Skeletal muscle satellite cell (primary cell): ENCODE measurements around the gene ACP7.
"Not testable (repeated sequence)": the region's sequence is repeated elsewhere in the genome, so short reads cannot be mapped to it uniquely, and the experiment has no call there.

Experiments used
- H3K27me3 ChIP-seq: 2 replicates; pipeline ENCODE4 v1.7.0; 2013; ENCODE audit warnings: low read length; ENCODE audit not compliant: control insufficient read depth, insufficient read depth
- H3K36me3 ChIP-seq: 2 replicates; pipeline ENCODE4 v1.7.0; 2013; ENCODE audit warnings: mild to moderate bottlenecking, control low read depth, low read length; ENCODE audit not compliant: insufficient read depth
- H3K4me1 ChIP-seq: 2 replicates; pipeline ENCODE4 v1.7.0; 2013; ENCODE audit warnings: low read length; ENCODE audit not compliant: control insufficient read depth, insufficient read depth
- H3K4me2 ChIP-seq: 2 replicates; pipeline ENCODE4 v1.7.0; 2013; ENCODE audit warnings: mild to moderate bottlenecking, low read length
- H3K4me3 ChIP-seq: 2 replicates; pipeline ENCODE4 v1.7.0; 2013; ENCODE audit warnings: low read length
- H3K9ac ChIP-seq: 2 replicates; pipeline ENCODE4 v1.7.0; 2013; ENCODE audit warnings: mild to moderate bottlenecking, low read depth, low read length, moderate library complexity
- H3K9me3 ChIP-seq: replicated peaks from 2 replicates; pipeline ENCODE4 v1.7.0; 2013; ENCODE audit warnings: mild to moderate bottlenecking, control low read depth, low read length

Gene ACP7

DNA sequence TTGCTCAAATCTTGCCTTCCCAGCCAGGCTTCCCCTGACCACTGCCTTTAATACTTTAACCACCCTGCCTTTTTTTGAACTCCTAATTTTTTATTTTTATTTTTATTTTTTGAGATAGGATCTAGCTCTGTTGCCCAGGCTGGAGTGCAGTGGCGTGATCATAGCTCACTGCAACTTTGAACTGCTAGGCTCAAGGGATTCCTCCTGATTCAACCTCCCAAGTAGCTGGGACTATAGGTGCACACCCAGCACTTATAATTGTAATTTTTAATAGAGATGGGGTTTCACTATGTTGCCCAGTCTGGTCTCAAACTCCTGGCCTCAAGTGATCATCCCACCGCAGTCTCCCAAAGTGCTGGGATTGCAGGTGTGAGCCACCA lies 30.1 kb upstream of the ACP7 start:
- H3K4me2 ChIP-seq = no peak overlapping the region
- H3K4me1 ChIP-seq = no peaks in the 10 kb centered on the region
- H3K9me3 ChIP-seq = no peaks in the 10 kb centered on the region
- H3K36me3 ChIP-seq = no peaks in the 10 kb centered on the region
- no peak overlapping the region for H3K4me3 ChIP-seq
- H3K27me3 ChIP-seq = peaks cover 9% of the 10 kb centered on the region
- no peak overlapping the region for H3K9ac ChIP-seq

- Histone ChIP-seq H3K4me3 (no peak overlapping the region), H3K9ac (no peak overlapping the region), H3K4me2 (no peak overlapping the region), H3K27me3 (peaks cover 11% of the 10 kb centered on the region), H3K9me3 (no peaks in the 10 kb centered on the region), H3K4me1 (no peaks in the 10 kb centered on the region), H3K36me3 (no peaks in the 10 kb centered on the region)
Observed at GRCh38 chr19:39057615-39058014, 26.6 kb upstream of the ACP7 start.

DNA sequence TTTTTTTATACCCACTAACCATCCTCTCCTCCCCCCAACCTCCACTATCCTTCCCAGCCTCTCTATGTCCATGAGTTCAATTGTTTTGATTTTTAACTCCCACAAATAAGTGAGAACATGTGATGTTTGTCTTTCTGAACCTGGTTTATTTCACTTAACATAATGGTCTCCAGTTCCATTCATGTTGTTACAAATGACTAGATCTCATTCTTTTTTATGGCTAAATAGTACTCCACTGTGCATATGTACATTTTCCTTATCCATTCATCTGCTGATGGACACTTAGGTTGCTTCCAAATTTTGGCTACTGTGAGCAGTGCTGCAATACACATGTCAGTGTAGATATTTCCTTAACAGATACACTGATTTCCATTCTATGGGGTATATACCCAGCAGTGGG lies 24.9 kb upstream of the ACP7 start:
- no peak overlapping the region for H3K4me2 ChIP-seq
- no peak overlapping the region for H3K4me3 ChIP-seq
- no peaks in the 10 kb centered on the region for H3K9me3 ChIP-seq
- no peaks in the 10 kb centered on the region for H3K4me1 ChIP-seq
- no peaks in the 10 kb centered on the region for H3K36me3 ChIP-seq
- peaks cover 11% of the 10 kb centered on the region for H3K27me3 ChIP-seq
- H3K9ac ChIP-seq = no peak overlapping the region

GRCh38 chr19:39060171-39060570 lies 24.0 kb upstream of the ACP7 start:
- Histone ChIP-seq H3K4me3 (no peak overlapping the region), H3K9me3 (no peaks in the 10 kb centered on the region), H3K27me3 (peaks cover 11% of the 10 kb centered on the region), H3K36me3 (no peaks in the 10 kb centered on the region), H3K9ac (no peak overlapping the region), H3K4me1 (no peaks in the 10 kb centered on the region), H3K4me2 (no peak overlapping the region)

DNA sequence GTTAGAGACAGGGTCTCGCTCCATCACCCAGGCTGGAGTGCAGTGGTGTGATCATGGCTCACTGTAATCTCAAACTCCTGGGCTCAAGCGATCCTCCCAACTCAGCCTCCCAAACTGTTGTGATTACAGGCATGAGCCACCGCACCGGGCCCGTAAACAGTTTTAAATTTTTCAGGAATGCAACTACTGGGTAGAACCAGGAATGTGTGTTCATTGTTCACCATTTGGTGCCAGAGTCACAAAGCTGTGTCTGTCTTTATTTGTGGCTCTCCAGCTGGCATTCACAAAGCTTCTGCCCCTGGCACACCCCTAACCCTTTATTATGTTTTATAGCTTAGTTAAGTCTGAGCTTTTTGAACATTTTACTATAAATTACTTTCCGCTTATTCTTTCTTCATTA lies 19.8 kb upstream of the ACP7 start:
- H3K9ac ChIP-seq = no peak overlapping the region
- no peaks in the 10 kb centered on the region for H3K4me1 ChIP-seq
- no peaks in the 10 kb centered on the region for H3K9me3 ChIP-seq
- H3K4me3 ChIP-seq = no peak overlapping the region
- peaks cover 7% of the 10 kb centered on the region for H3K27me3 ChIP-seq
- H3K36me3 ChIP-seq = no peaks in the 10 kb centered on the region
- H3K4me2 ChIP-seq = no peak overlapping the region

- H3K9me3 ChIP-seq = no peaks in the 10 kb centered on the region
- peaks cover 4% of the 10 kb centered on the region for H3K27me3 ChIP-seq
- no peaks in the 10 kb centered on the region for H3K36me3 ChIP-seq
- no peak overlapping the region for H3K4me3 ChIP-seq
- H3K9ac ChIP-seq = no peak overlapping the region
- no peak overlapping the region for H3K4me2 ChIP-seq
- H3K4me1 ChIP-seq = peaks cover 3% of the 10 kb centered on the region
Observed at GRCh38 chr19:39065928-39066327, 18.2 kb upstream of the ACP7 start.

DNA sequence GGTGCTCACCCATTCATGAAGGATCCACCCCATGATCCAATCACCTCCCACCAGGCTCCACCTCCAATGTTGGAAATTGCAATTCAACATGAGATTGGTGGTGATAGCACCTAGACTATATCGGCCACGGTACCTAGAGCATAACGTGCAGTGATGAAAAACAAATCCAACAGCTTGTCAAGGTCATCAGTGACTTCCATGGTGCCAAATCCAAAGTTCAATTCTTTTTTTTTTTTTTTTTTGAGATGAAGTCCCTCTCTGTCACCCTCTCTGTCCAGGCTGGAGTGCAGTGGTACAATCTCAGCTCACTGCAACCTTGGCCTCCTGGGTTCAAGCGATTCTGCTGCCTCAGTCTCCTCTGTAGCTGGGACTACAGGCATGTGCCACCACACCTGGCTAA lies 17.1 kb upstream of the ACP7 start:
- Histone ChIP-seq H3K27me3 (no peaks in the 10 kb centered on the region), H3K4me3 (no peak overlapping the region), H3K9ac (no peak overlapping the region), H3K9me3 (no peaks in the 10 kb centered on the region), H3K36me3 (no peaks in the 10 kb centered on the region), H3K4me2 (no peak overlapping the region), H3K4me1 (peaks cover 5% of the 10 kb centered on the region)

GRCh38 chr19:39068259-39068658 lies 15.9 kb upstream of the ACP7 start:
- not testable (repeated sequence) for H3K4me2 ChIP-seq, H3K27me3 ChIP-seq, H3K4me3 ChIP-seq, H3K9ac ChIP-seq, H3K36me3 ChIP-seq, H3K9me3 ChIP-seq, H3K4me1 ChIP-seq

- Histone ChIP-seq H3K4me2 (no peak overlapping the region), H3K9ac (no peak overlapping the region), H3K9me3 (no peaks in the 10 kb centered on the region), H3K36me3 (no peaks in the 10 kb centered on the region), H3K27me3 (no peaks in the 10 kb centered on the region), H3K4me1 (peaks cover 21% of the 10 kb centered on the region), H3K4me3 (no peak overlapping the region)
Observed at GRCh38 chr19:39070888-39071287, 13.3 kb upstream of the ACP7 start.

- H3K4me2 ChIP-seq = no peak overlapping the region
- no peaks in the 10 kb centered on the region for H3K27me3 ChIP-seq
- peaks cover 27% of the 10 kb centered on the region for H3K4me1 ChIP-seq
- H3K9ac ChIP-seq = no peak overlapping the region
- H3K9me3 ChIP-seq = no peaks in the 10 kb centered on the region
- no peak overlapping the region for H3K4me3 ChIP-seq
- H3K36me3 ChIP-seq = no peaks in the 10 kb centered on the region
Observed at GRCh38 chr19:39074205-39074692, 9.9 kb upstream of the ACP7 start.

DNA sequence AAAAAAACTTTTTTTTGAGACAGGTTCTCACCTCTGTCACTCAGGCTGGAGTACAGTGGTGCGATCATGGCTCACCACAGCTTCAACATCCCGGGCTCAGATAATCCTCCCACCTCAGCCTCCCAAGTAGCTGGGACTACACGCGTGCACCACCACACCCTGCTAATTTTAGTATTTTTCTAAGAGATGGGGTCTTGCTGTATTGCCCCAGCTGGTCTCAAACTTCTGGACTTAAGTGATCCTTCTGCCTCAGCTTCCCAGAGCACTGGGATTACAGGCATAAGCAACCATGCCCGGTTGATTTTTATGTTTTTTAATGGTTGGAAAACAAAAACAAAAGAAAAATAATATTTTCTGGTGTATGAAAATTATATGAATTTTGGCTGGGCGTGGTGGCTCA lies 9.2 kb upstream of the ACP7 start:
- Histone ChIP-seq H3K4me1 (peaks cover 28% of the 10 kb centered on the region), H3K36me3 (no peaks in the 10 kb centered on the region), H3K27me3 (no peaks in the 10 kb centered on the region), H3K9me3 (no peaks in the 10 kb centered on the region), H3K4me3 (no peak overlapping the region), H3K4me2 (no peak overlapping the region), H3K9ac (no peak overlapping the region)

GRCh38 chr19:39077323-39077722 lies 6.8 kb upstream of the ACP7 start:
- peaks cover 2% of the 10 kb centered on the region for H3K27me3 ChIP-seq
- H3K4me3 ChIP-seq = no peak overlapping the region
- peaks cover 23% of the 10 kb centered on the region for H3K4me1 ChIP-seq
- no peak overlapping the region for H3K4me2 ChIP-seq
- no peak overlapping the region for H3K9ac ChIP-seq
- no peaks in the 10 kb centered on the region for H3K36me3 ChIP-seq
- no peaks in the 10 kb centered on the region for H3K9me3 ChIP-seq
